COR-L47 (cell line): ENCODE data around the gene RHBG.

ENCODE experiments used
- DNase-seq: peaks from one replicate; lab custom pipeline; 2025; lab: John Stamatoyannopoulos, UW

RHBG gene

DNA sequence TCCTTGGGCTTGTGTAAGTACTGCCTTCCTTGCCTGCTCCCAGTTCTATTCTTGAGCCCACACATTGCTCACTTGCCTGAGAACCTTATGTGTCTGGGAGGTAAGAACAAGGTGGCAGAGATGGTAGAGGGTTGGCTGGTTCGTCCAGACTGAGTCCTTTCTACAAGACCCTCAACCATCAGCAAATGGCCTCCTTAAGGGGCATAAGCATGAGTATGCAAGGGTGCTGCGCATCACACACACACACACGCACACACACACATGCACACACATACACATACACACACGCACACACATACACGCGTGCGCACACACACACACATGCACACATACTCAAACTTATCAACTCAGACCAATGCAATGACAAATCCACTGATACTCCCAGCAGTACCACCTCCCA is 56.9 kb downstream of the RHBG start:
- DNase-seq, result no peak

DNA sequence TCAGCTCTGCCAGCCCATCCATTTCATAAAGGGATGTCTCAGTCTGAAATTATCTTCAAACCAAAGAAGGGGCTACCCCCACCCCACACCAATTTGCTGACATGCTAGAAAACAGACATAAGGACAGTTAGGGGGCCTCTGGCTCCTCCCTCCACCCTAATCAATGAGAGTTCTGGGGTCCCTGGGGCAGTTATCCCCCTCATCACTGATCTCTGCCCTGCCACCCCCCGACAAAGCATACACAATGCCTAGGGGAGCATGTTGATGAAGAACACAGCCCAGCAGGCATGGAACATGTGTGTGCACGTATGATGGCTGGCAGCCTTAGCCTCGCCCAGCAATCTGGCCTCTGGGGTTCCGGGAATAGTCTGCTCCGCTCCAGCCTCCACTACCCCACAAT is 58.9 kb downstream of the RHBG start:
- DNase-seq, result no peak

DNA sequence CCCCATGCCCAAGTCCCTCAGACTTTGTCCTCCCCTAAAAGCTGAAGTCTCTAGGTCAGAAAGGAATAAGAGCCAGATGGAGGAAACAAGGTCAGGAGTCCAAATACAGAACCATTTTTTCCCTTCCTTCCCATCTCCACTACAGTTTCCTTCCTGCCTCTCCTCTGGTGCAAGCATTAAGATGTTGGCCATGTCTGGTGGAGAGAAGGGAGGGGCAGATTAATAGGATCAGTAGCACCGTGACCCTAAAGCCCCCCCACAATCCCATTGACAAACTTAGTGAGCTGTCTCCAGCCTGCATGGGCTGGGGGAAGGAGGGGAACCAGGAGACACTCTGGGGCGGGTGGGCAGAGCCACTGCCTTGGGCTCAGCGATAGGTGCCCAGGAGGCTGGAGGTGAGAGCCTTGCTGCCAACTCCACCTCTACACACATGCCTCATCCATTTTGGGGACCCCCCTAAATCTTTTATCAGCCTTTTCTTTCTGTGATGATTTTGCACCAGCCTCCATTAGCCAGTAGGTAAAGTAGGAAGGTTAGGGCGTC is 59.8 kb downstream of the RHBG start:
- no peak for DNase-seq

DNA sequence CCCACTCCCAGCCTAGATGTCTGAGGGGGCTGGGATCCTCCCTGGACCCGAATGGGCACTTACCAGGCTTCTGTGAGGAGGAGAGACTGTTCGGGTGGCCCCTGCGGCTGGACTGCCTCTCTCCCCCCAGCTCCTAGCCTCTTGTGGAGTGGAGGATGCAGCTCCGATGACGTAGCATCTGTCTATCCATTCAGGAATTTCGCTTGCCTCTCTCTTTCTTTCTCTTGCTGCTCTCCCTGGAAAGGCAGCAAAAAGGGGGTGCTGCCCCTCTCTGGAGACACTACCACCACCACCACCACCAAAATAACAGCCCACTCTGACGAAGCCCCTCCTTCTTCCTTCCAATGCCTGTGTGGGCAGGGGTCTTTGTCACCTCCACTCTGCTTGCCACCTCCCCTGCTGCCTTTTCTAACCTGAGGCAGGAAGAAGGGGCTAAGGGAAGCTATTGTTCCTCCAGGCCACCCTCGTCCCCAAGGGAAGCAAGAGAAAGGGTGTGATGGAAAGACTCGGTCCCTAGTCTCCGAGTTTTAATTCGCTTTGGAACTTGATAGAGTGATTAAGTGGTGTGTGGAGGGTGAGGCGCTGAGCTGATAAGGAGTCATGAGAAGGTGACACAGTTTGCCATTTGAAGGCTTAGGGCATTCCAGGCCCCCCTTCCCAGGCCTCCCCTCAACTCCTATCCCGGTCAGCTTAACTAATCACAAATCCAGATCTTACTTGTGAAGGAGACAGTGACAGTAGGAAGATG is 60.5 kb downstream of the RHBG start:
- DNase-seq, result no peak

DNA sequence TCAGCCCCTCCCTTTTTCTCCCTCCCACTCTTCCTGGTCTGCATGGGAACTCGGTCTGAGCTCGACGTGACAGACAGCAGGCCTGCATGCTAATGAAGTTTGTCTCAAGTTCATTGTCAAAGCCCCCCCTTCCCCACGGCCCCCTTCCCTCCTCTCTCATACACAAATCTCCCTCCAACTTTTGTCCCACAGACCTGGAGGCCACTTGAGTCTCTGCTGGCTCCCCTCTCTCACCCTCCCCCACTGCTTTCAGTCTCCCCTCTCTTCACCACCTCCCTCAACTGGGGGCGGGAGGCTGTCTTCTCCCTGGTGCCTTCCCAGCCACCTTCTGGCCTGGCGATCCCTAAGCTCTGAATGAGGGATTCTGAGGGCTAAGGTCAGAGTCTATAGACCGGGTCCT is 61.3 kb downstream of the RHBG start:
- DNase-seq, result no peak

DNA sequence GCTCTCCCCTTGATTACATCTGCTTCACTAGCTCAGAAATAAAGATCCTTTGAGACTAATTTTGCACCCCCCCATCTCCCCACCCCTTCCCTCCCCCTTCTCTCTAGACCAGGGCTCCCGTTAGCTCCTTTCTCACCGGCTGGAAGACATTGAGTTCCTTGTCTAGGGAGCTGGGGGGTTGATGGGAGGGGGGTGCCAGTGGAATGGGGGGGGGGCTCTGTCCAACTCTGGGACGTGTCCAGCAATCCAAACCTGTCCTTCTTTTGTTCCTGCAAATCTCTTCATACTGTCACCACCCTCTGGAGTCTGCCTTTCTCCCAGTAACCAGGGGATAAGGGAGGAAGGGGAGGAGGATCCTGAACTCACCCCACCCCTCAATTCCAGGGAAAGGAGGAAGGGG is 61.9 kb downstream of the RHBG start:
- no peak for DNase-seq

DNA sequence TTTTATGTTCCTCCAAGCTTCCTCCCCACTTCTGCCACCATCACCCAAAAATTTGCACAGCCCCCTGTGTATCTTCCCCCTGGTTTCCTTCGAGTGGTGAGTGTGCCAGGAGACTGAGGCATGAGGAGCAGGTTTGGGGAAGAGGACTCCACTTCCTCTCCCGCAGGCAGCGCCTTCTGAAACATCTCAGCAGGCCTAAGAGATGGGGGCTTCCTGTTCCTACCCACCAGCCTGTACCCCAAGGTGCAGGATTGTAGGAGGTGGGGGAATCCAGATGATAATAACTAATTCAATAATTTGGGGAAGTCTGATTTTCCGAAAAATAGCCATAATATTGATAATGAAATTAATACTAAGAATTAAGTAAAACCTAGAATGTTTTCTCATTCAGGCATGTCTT is 62.4 kb downstream of the RHBG start:
- no peak for DNase-seq

DNA sequence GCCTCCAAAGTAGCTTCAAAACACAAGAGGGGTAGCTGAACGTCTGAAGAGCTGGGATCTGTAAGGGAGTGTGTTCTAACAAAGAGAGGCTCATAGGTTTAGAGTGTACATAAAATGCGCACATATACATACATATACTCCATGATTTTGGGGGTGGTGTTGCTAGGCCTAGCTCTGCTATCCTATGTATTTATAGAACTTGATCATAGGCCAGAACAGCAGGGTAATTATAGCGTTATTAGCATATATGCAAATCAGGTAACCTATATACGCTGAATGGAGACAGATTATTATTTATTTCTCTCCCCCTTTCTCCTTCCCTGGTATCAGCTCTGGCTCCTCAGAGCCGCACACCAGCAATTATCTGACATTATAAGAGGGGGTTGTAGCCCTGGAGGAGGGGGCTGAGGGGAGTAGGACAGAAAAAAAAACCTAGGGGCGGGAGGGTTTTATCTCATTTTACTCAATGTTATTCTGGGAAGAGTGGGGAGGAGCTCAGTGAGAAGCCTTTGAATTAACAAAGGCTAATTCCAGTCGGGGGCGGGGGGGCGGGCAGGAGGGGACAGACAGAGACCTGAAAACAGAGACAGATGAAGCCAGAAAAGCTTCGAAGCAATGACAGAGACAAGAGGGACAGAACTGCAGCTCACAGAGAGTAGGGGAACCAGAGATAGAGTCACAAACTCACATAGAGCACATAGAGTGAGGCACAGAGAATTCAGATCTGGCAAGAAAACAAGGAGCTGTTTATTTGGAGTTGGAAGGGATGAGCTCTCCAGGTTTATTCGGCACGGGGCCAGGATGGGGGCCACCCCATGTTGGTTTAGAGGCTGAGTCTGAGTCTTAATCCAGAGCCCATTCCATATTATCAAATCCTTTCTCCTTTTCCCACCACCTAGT is 63.0 kb downstream of the RHBG start:
- DNase-seq, result no peak

DNA sequence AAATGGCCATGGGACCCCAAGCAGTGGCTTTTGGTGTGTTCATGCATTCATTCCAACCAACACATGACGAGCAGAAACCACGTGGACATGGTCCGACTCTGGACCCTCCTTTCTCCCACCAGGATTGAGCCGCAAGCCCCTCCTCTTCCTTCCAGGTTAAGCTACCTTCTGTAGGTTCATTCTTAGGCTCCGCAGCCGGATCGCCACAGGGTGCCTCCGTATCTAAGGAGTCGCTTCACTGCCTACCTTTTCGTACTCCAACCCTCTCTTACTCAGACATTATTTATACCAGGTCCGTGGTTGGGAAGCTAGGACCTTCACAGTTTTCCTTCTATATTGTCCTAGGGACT is 63.6 kb downstream of the RHBG start:
- no peak for DNase-seq

DNA sequence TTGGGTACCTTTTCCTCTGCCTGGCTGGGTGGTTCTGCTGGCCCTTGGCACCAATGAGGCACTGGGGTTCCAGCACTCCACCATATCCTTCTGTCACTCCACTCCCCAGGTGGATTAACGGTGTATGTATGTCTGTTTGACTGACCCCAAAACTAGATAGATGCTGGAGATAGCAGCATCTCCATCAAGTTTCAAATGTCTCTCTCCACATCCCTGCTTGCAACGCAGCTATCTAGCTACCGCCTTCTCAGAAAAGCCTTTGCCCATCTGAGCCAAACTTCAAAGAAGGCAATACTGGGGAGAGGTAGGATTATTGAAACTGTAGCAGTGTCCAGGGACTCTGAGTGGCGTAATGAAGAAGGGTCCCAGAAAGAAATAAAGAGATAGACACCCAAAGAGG is 64.0 kb downstream of the RHBG start:
- no peak for DNase-seq

DNA sequence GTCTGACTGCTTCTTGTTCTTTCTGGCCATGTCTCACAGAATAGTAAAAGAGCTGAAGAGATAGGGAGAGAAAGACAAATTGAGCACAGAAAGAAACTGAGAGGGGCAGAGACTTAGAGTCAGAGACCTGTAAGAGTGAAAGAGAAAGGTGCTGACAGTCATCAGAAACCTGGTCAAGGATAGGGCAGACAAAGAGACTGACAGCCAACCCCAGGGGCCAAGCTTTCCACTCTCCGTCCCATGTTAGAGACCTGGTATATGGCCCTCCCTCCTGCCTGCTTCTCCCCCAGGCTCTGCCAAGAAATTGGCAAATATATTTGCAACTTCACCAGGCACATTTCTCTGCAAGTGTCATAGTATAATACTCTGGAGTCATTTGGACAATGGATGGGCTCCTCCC is 64.6 kb downstream of the RHBG start:
- no peak for DNase-seq
